HG02970 (cell line): ENCODE results near the gene GDF15.

Experiments used
- ATAC-seq: cut with Tn5 transposase; IDR thresholded peaks from one replicate; pipeline ENCODE4 v1.9.1; 2021; ENCODE audit warnings: mild to moderate bottlenecking, moderate library complexity, moderate number of reproducible peaks; ENCODE audit not compliant: unreplicated experiment, low FRiP score

GDF15 gene

GRCh38 chr19:18428787-18429674 is 43.1 kb downstream of the GDF15 start:
- ATAC-seq, result peak; percentile 48

GRCh38 chr19:18429717-18430416 is 43.9 kb downstream of the GDF15 start:
- ATAC-seq, result no peak

GRCh38 chr19:18430417-18431144 is 44.6 kb downstream of the GDF15 start:
- no peak for ATAC-seq

- ATAC-seq, result no peak
Measured at GRCh38 chr19:18431351-18432197, 45.6 kb downstream of the GDF15 start.

GRCh38 chr19:18432275-18433014 is 46.5 kb downstream of the GDF15 start:
- no peak for ATAC-seq

GRCh38 chr19:18433015-18433691 is 47.2 kb downstream of the GDF15 start:
- ATAC-seq, result no peak

GRCh38 chr19:18433735-18434398 is 47.9 kb downstream of the GDF15 start:
- no peak for ATAC-seq

- no peak for ATAC-seq
Measured at GRCh38 chr19:18434411-18435175, 48.6 kb downstream of the GDF15 start.

GRCh38 chr19:18435178-18435841 is 49.4 kb downstream of the GDF15 start:
- no peak for ATAC-seq

- ATAC-seq, result no peak
Measured at GRCh38 chr19:18435842-18436670, 50.1 kb downstream of the GDF15 start.

- peak; percentile 46 for ATAC-seq
Measured at GRCh38 chr19:18436671-18437490, 50.9 kb downstream of the GDF15 start.

GRCh38 chr19:18437491-18438330 is 51.8 kb downstream of the GDF15 start, which contains the start of gene ISYNA1:
Gene ISYNA1 (minus strand): TSS chr19:18438133. CDS start chr19:18437979, 154 bp downstream.
- no peak for ATAC-seq

GRCh38 chr19:18438331-18439024 is 52.5 kb downstream of the GDF15 start:
- no peak for ATAC-seq
